HepG2 (cell line): ENCODE measurements around the gene PLEKHB1. TPM values are rescaled to one million over a fixed set of nuclear protein-coding genes. Genes with fewer than 3 reads are reported as not detected.
A peak's percentile ranks its signal among the peaks of the same experiment; 100 is the strongest.

Experiments used
- ATAC-seq: fragments of 200-7000 bp; cut with Tn5 transposase; 3 replicates; pipeline ENCODE4 v1.9.1; 2020; ENCODE audit warnings: mild to moderate bottlenecking, moderate library complexity
- BruUV-seq: library from RNA; stranded (reverse); fragments of 400-500 nt; replicated peaks from 2 replicates; lab custom pipeline; 2021; lab: Mats Ljungman, UMichigan
- CTCF ChIA-PET: fragments of 300-600 bp; formaldehyde crosslinking; extraction: SDS; loops from one replicate; lab custom pipeline; 2021; ENCODE audit warnings: low total read pairs, inconsistent platforms, low intra/inter-chr PET ratio; lab: Yijun Ruan, JAX
- POLR2A ChIA-PET: fragments of 350-600 bp; sonication (Branson Sonifier 250); formaldehyde crosslinking; loops from one replicate; lab custom pipeline; 2020; ENCODE audit warnings: antibody characterized with exemption, inconsistent platforms; lab: Yijun Ruan, JAX
- DNase-seq: peaks from one replicate; pipeline ENCODE4 v3.0.0-alpha.2; 2015; ENCODE audit warnings: low spot score
- FAIRE-seq: peaks from 3 replicates; lab custom pipeline; 2011; peaks lifted over from hg19 to GRCh38; lab: Jason Lieb, UNC
- H2AFZ ChIP-seq: one replicate; pipeline ENCODE4 v1.6.1; 2011; ENCODE audit warnings: low read length, inconsistent platforms
- H3K27ac ChIP-seq: fragments of 300-600 bp; 3 replicates; pipeline ENCODE4 v1.8.0; 2011; ENCODE audit warnings: mixed run types, mild to moderate bottlenecking, mixed read lengths, low read length, inconsistent platforms; ENCODE audit not compliant: insufficient read depth; ENCODE audit errors: extremely low read length
- H3K27me3 ChIP-seq, 2 experiments: fragments of 200-600 bp in 1 of 2; 2 replicates in 1 of 2; 3 replicates in 1 of 2; pipeline versions ENCODE4 v1.6.0 to v1.8.0; 2011; ENCODE audit warnings: low read length in 2 of 2, mild to moderate bottlenecking in 2 of 2, moderate library complexity in 2 of 2, inconsistent platforms in 1 of 2; ENCODE audit not compliant: insufficient read depth in 2 of 2, control insufficient read depth in 1 of 2
- H3K36me3 ChIP-seq, 2 experiments: fragments of 200-600 bp in 1 of 2; replicated peaks in 1 of 2; 2 replicates in 1 of 2; 3 replicates in 1 of 2; pipeline versions ENCODE4 v1.5.1 to v1.8.0; 2011; ENCODE audit warnings: low read length in 2 of 2, inconsistent platforms in 1 of 2; ENCODE audit not compliant: insufficient read depth in 2 of 2, control insufficient read depth in 1 of 2
- H3K4me1 ChIP-seq: 2 replicates; pipeline ENCODE4 v1.5.1; 2012; ENCODE audit warnings: low read length, inconsistent platforms; ENCODE audit not compliant: insufficient read depth
- H3K4me2 ChIP-seq: 2 replicates; pipeline ENCODE4 v1.6.0; 2011; ENCODE audit warnings: low read depth, low read length, inconsistent platforms
- H3K4me3 ChIP-seq, 3 experiments: fragments of 200-600 bp in 1 of 3; sonication (generic), shearing (Covaris generic) in 1 of 3; replicated peaks in 1 of 3; 2 replicates each; pipeline ENCODE4 v1.5.1; 2011 to 2016; ENCODE audit warnings: low read length in 3 of 3, inconsistent platforms in 2 of 3, low read depth in 2 of 3, mild to moderate bottlenecking in 2 of 3, control low read depth in 1 of 3, mixed read lengths in 1 of 3; ENCODE audit not compliant: insufficient read depth in 1 of 3
- H3K79me2 ChIP-seq: one replicate; pipeline ENCODE4 v1.6.1; 2011; ENCODE audit warnings: low read length, inconsistent platforms; ENCODE audit not compliant: insufficient read depth
- H3K9ac ChIP-seq: 2 replicates; pipeline ENCODE4 v1.6.0; 2011; ENCODE audit warnings: mild to moderate bottlenecking, low read depth, low read length, inconsistent platforms; ENCODE audit not compliant: insufficient read depth
- H3K9me3 ChIP-seq: 2 replicates; pipeline ENCODE4 v1.5.1; 2012; ENCODE audit warnings: mild to moderate bottlenecking, low read length
- H4K20me1 ChIP-seq: 2 replicates; pipeline ENCODE4 v1.6.0; 2011; ENCODE audit warnings: inconsistent platforms, mild to moderate bottlenecking, low read length, moderate library complexity; ENCODE audit not compliant: insufficient read depth
- AFF4 ChIP-seq: sonication (generic); formaldehyde crosslinking; IDR thresholded peaks from 2 replicates; pipeline ENCODE4 v1.4.0; 2020; ENCODE audit warnings: missing genetic modification reagents
- HMGXB3 ChIP-seq: sonication (generic); formaldehyde crosslinking; IDR thresholded peaks from 2 replicates; pipeline ENCODE4 v1.4.0; 2020; ENCODE audit warnings: missing genetic modification reagents, borderline replicate concordance
- JUNB ChIP-seq: sonication (generic); formaldehyde crosslinking; IDR thresholded peaks from 2 replicates; pipeline ENCODE4 v1.8.0; 2022; ENCODE audit warnings: missing genetic modification reagents, mild to moderate bottlenecking, borderline replicate concordance
- MIER3 ChIP-seq: IDR thresholded peaks from 2 replicates; pipeline ENCODE4 v1.6.1; 2016; ENCODE audit warnings: missing compliant biosample characterization, borderline replicate concordance
- PHF8 ChIP-seq: sonication (generic); formaldehyde crosslinking; IDR thresholded peaks from 2 replicates; pipeline ENCODE4 v1.5.0; 2020; ENCODE audit warnings: missing genetic modification reagents
- RBAK ChIP-seq: sonication (generic); formaldehyde crosslinking; IDR thresholded peaks from 2 replicates; pipeline ENCODE4 v1.5.1; 2020; ENCODE audit warnings: mild to moderate bottlenecking, missing genetic modification reagents
- RCOR2 ChIP-seq: IDR thresholded peaks from 2 replicates; pipeline ENCODE4 v1.6.1; 2016; ENCODE audit warnings: missing biosample characterization, missing genetic modification reagents
- SIX1 ChIP-seq: sonication (generic); formaldehyde crosslinking; IDR thresholded peaks from 2 replicates; pipeline ENCODE4 v1.4.0; 2020; ENCODE audit warnings: missing genetic modification reagents, borderline replicate concordance
- SYNCRIP ChIP-seq: fragments of 200-400 bp; formaldehyde crosslinking; IDR thresholded peaks from 2 replicates; pipeline ENCODE4 v1.6.1; 2018; ENCODE audit warnings: mild to moderate bottlenecking, low read depth, low read length; ENCODE audit not compliant: insufficient read depth
- ZBTB42 ChIP-seq: sonication (generic); formaldehyde crosslinking; IDR thresholded peaks from 2 replicates; pipeline ENCODE4 v1.5.0; 2020; ENCODE audit warnings: mild to moderate bottlenecking, missing genetic modification reagents
- ZBTB8A ChIP-seq: sonication (generic); formaldehyde crosslinking; IDR thresholded peaks from 2 replicates; pipeline ENCODE4 v1.4.0; 2020; ENCODE audit warnings: mild to moderate bottlenecking, low read depth, missing genetic modification reagents, borderline replicate concordance
- ZNF619 ChIP-seq: sonication (generic); formaldehyde crosslinking; IDR thresholded peaks from 2 replicates; pipeline ENCODE4 v1.4.0; 2020; ENCODE audit warnings: mild to moderate bottlenecking, missing genetic modification reagents
- ZSCAN21 ChIP-seq: sonication (generic); formaldehyde crosslinking; IDR thresholded peaks from 2 replicates; pipeline ENCODE4 v1.8.0; 2022; ENCODE audit warnings: mild to moderate bottlenecking, missing genetic modification reagents, moderate library complexity, borderline replicate concordance
- WGBS: methylation state at CpG from one replicate; pipeline ENCODE4 v1.1.6; 2017; ENCODE audit warnings: low lambda C conversion rate; 5-methylcytosine and 5-hydroxymethylcytosine counted together
- in situ Hi-C: cut with HindIII; loops from 2 replicates; pipeline ENCODE4 v1.10.0; 2017; ENCODE audit warnings: low pct_unique_long_range_greater_than_20kb; ENCODE audit not compliant: extremely low pct_ligation_motif_present
- intact Hi-C: fragments of 100-400 bp; cut with micrococcal nuclease; formaldehyde crosslinking; loops from one replicate; pipeline ENCODE4 v1.10.0; 2022; ENCODE audit not compliant: unreplicated experiment
- polyA plus RNA-seq, 8 experiments: library from polyadenylated mRNA; depleted of rRNA in 3 of 8; stranded (reverse) in 7 of 8; unstranded in 1 of 8; fragments of >200 nt; fragmentation: Illumina TruSeq in 4 of 8; extraction: Trizol in 4 of 8; gene quantifications; 2 replicates each; pipeline versions ENCODE4 v1.2.1 to v1.2.3, GENCODE V29; 2011 to 2016; ENCODE audit warnings: low read depth in 4 of 8, missing spikeins in 1 of 8, mixed read lengths in 1 of 8; ENCODE audit not compliant: insufficient read depth in 1 of 8
- total RNA-seq, 5 experiments: library from RNA; depleted of rRNA; stranded (reverse); fragments of >200 nt; fragmentation: Illumina TruSeq; extraction: Trizol; gene quantifications; 2 replicates each; pipeline ENCODE4 v1.2.3, GENCODE V29; 2016; ENCODE audit warnings: low read depth in 1 of 5
- TF ChIP-seq, protein P1 (sequence below): sonication (generic); formaldehyde crosslinking; IDR thresholded peaks from 2 replicates; pipeline ENCODE4 v1.5.1; 2020; ENCODE audit warnings: missing genetic modification reagents, mild to moderate bottlenecking, borderline replicate concordance

The PLEKHB1 gene
- total and polyA plus RNA-seq, 2 of the 13 experiments (the other 11 are each of a cell fraction or from before 2014, with no cell fraction given): 68.0 to 99.3 TPM

DNA sequence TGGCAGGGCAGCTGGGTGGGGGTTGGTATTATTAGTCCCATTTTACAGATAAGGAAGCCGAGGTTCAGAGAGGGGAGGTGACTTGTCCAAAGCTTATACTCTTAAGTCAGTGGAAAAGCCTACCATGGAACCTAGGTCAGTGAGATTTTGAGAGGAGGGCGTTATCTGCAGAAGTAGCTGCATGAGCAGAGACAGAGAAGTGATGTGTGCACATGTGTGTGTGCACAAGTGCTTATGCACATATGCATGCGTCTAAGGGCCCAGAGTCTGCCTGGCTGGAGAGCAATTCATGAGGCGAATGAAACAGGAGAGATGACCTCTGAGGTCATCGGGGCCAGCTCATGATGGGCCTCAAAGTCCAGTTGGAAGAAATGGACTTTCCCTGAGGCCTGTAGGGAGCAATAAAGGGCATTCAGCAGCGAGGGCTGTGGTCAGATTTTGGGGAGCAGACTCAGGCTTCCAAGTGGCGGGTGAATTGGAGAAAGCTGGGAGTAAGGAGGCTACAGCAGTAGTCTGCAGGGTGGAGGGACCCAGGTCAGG, 8.2 kb downstream of the PLEKHB1 start:
- ChIA-PET CTCF (no interaction called here), POLR2A (interaction anchor here (1.1 to 1.8 kb wide), 2 partner anchors 26 to 29 kb away, joined by 6 to 7 read pairs; no protein-coding TSS in a partner anchor)
- FAIRE-seq (peak; percentile 72), ATAC-seq (peak; percentile 46), DNase-seq (peak; percentile 78)
- no TSS peak for BruUV-seq
- intact Hi-C loops (loop anchor here (2.0 to 10.0 kb wide), 2 partner anchors 14 to 180 kb away; no protein-coding TSS in a partner anchor), in situ Hi-C loops (loop anchor here (10.0 kb wide), 1 partner anchor 170 kb away; no protein-coding TSS in a partner anchor)
- Histone ChIP-seq H3K79me2 (no peaks in the 10 kb centered on the region), H3K4me2 (peak overlapping the region; percentile 30), H3K4me1 (peaks cover 60% of the 10 kb centered on the region), H3K9ac (peak overlapping the region; percentile 53), H3K36me3 (peaks cover 6 to 19% of the 10 kb centered on the region in 2 experiments), H2AFZ (no peak overlapping the region), H3K4me3 (no peak overlapping the region; a peak in 1 of 6 replicates), H3K9me3 (no peaks in the 10 kb centered on the region), H4K20me1 (no peaks in the 10 kb centered on the region), H3K27me3 (no peaks in the 10 kb centered on the region), H3K27ac (peak overlapping the region; percentile 89)
- 40% methylated on average over 6 of the region's 7 CpGs for WGBS
- TF ChIP-seq PHF8 (CRISPR knock-in tag): 0 out of 2 replicates have a peak, but pooled peaks have one; percentile 31
- TF ChIP-seq ZBTB42: no peak
- no peak for TF ChIP-seq ZNF619
- no peak for TF ChIP-seq AFF4 (CRISPR knock-in tag)
- no peak for TF ChIP-seq HMGXB3
- TF ChIP-seq RBAK: no peak
- no peak for TF ChIP-seq ZBTB8A (CRISPR knock-in tag)
- TF ChIP-seq ZSCAN21 (CRISPR knock-in tag): no peak
- no peak for TF ChIP-seq MIER3 (CRISPR knock-in tag)
- no peak for TF ChIP-seq SIX1 (CRISPR knock-in tag)
- TF ChIP-seq SYNCRIP: no peak
- 0 out of 2 replicates have a peak, but pooled peaks have one; percentile 42 for TF ChIP-seq RCOR2
- no peak for TF ChIP-seq JUNB (CRISPR knock-in tag)
- TF ChIP-seq, protein P1, sequence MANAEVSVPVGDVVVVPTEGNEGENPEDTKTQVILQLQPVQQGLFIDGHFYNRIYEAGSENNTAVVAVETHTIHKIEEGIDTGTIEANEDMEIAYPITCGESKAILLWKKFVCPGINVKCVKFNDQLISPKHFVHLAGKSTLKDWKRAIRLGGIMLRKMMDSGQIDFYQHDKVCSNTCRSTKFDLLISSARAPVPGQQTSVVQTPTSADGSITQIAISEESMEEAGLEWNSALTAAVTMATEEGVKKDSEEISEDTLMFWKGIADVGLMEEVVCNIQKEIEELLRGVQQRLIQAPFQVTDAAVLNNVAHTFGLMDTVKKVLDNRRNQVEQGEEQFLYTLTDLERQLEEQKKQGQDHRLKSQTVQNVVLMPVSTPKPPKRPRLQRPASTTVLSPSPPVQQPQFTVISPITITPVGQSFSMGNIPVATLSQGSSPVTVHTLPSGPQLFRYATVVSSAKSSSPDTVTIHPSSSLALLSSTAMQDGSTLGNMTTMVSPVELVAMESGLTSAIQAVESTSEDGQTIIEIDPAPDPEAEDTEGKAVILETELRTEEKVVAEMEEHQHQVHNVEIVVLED (CRISPR knock-in tag): no peak
